Smooth muscle cell (in vitro differentiated cells): ENCODE data around the gene SHROOM3. TPM values are rescaled to one million over a fixed set of nuclear protein-coding genes. Genes with fewer than 3 reads are reported as not detected.

Source experiments
- DNase-seq: peaks from one replicate; lab custom pipeline; 2025; ENCODE audit not compliant: unreplicated experiment; lab: John Stamatoyannopoulos, UW
- H2AFZ ChIP-seq: fragments of 200-600 bp; sonication (generic); 2 replicates; pipeline ENCODE4 v1.6.0; 2016; ENCODE audit warnings: antibody characterized with exemption, low read depth, mild to moderate bottlenecking
- H3F3A ChIP-seq: fragments of 200-600 bp; sonication (generic); 2 replicates; pipeline ENCODE4 v1.6.0; 2017; ENCODE audit warnings: antibody characterized with exemption, low read depth
- H3K27ac ChIP-seq: fragments of 200-600 bp; sonication (generic); 2 replicates; pipeline ENCODE4 v1.5.1; 2016; ENCODE audit warnings: low read depth, mild to moderate bottlenecking
- H3K27me3 ChIP-seq: fragments of 200-600 bp; sonication (generic); 2 replicates; pipeline ENCODE4 v1.6.1; 2016; ENCODE audit warnings: low read depth, mild to moderate bottlenecking
- H3K36me3 ChIP-seq: fragments of 200-600 bp; sonication (generic); 2 replicates; pipeline ENCODE4 v1.5.1; 2016; ENCODE audit warnings: low read depth
- H3K4me1 ChIP-seq: fragments of 200-600 bp; sonication (generic); 2 replicates; pipeline ENCODE4 v1.5.1; 2016; ENCODE audit warnings: low read depth
- H3K4me2 ChIP-seq: fragments of 200-600 bp; sonication (generic); 2 replicates; pipeline ENCODE4 v1.6.0; 2016; ENCODE audit warnings: mild to moderate bottlenecking
- H3K4me3 ChIP-seq: fragments of 200-600 bp; sonication (generic); 2 replicates; pipeline ENCODE4 v1.5.1; 2016; ENCODE audit warnings: mild to moderate bottlenecking
- H3K79me2 ChIP-seq: fragments of 200-600 bp; sonication (generic); 2 replicates; pipeline ENCODE4 v1.6.0; 2016; ENCODE audit warnings: low read depth, mild to moderate bottlenecking
- H3K9ac ChIP-seq: fragments of 200-600 bp; sonication (generic); 2 replicates; pipeline ENCODE4 v1.6.0; 2016; ENCODE audit warnings: low read depth
- H3K9me3 ChIP-seq: fragments of 200-600 bp; sonication (generic); replicated peaks from 2 replicates; pipeline ENCODE4 v1.5.1; 2016; ENCODE audit warnings: low read depth
- H4K20me1 ChIP-seq: fragments of 200-600 bp; sonication (generic); 2 replicates; pipeline ENCODE4 v1.6.0; 2016; ENCODE audit warnings: low read depth
- WGBS: methylation state at CpG from one replicate; pipeline ENCODE4 v1.1.7; 2016; ENCODE audit warnings: low lambda C conversion rate; 5-methylcytosine and 5-hydroxymethylcytosine counted together
- polyA plus RNA-seq: library from polyadenylated mRNA; unstranded; fragments of >200 nt; fragmentation: Nextera tagmentation; extraction: Ambion mirVana; gene quantifications from 2 replicates; pipeline ENCODE4 v1.2.1, GENCODE V29; 2016
- total RNA-seq: library from RNA; depleted of rRNA; stranded (reverse); fragments of >200 nt; gene quantifications from 2 replicates; pipeline ENCODE4 v1.2.3, GENCODE V29; 2014
- TF ChIP-seq, protein P1 (sequence below): fragments of 200-600 bp; sonication (generic); IDR thresholded peaks from 2 replicates; pipeline ENCODE4 v1.5.1; 2017; ENCODE audit warnings: borderline replicate concordance, mild to moderate bottlenecking, antibody characterized with exemption; ENCODE audit not compliant: insufficient read depth, poor library complexity, severe bottlenecking

Gene SHROOM3
- total and polyA plus RNA-seq, 2 experiments from 2014 or later = 10.0 to 31.9 TPM

DNA sequence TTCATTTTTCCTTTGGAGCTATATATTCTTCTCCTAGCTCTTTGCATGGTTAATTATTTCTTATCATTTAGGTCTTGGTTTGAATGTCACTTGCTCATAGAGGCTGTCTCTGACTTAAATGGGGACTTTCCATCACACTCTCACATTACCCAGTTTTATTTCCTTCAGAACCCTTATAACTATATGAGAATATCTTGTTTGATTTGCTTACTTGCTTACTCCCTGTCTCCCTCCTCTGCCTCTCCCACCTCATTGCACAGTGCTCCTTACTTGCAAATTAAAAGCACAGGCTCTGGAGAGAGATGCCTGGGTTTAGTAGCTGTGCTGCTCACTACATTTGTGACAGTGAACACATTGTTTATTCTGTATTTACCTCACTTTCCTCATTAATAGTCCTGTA is 288.3 kb downstream of the SHROOM3 start:
- no peaks in the 10 kb centered on the region for H3K9me3 ChIP-seq
- TF ChIP-seq, protein P1, sequence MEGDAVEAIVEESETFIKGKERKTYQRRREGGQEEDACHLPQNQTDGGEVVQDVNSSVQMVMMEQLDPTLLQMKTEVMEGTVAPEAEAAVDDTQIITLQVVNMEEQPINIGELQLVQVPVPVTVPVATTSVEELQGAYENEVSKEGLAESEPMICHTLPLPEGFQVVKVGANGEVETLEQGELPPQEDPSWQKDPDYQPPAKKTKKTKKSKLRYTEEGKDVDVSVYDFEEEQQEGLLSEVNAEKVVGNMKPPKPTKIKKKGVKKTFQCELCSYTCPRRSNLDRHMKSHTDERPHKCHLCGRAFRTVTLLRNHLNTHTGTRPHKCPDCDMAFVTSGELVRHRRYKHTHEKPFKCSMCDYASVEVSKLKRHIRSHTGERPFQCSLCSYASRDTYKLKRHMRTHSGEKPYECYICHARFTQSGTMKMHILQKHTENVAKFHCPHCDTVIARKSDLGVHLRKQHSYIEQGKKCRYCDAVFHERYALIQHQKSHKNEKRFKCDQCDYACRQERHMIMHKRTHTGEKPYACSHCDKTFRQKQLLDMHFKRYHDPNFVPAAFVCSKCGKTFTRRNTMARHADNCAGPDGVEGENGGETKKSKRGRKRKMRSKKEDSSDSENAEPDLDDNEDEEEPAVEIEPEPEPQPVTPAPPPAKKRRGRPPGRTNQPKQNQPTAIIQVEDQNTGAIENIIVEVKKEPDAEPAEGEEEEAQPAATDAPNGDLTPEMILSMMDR = no peak
- peak overlapping the region; percentile 61 for H3K27ac ChIP-seq
- peak overlapping the region; percentile 56 for H3K4me2 ChIP-seq
- H3K27me3 ChIP-seq = no peaks in the 10 kb centered on the region
- H2AFZ ChIP-seq = no peak overlapping the region
- peaks cover 31% of the 10 kb centered on the region for H3K4me1 ChIP-seq
- DNase-seq = no peak
- no peaks in the 10 kb centered on the region for H4K20me1 ChIP-seq
- no peak overlapping the region for H3K4me3 ChIP-seq
- H3K79me2 ChIP-seq = peaks cover 19% of the 10 kb centered on the region
- H3K36me3 ChIP-seq = no peaks in the 10 kb centered on the region
- H3F3A ChIP-seq = no peaks in the 10 kb centered on the region
- H3K9ac ChIP-seq = peak overlapping the region; percentile 5

DNA sequence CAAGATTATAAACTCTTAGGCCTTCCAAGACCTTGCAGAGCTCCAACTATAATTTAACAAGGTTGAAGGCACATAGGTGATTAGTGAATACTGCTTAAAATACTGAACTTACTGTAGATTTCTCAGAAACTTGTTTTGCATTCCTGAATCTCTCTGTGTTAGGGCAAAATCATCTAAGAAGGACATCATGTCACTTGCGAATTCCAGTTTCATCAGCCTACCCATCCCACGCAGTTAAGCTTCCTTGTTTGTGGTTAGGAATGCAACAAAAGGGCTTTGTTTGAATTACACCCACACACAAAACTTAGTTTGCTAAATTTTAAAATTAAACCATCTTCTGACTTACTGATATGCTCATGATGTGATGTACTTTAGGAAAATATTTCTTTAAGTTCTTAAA is 288.9 kb downstream of the SHROOM3 start:
- Histone ChIP-seq H3F3A (no peaks in the 10 kb centered on the region), H3K36me3 (no peaks in the 10 kb centered on the region), H3K9ac (peak overlapping the region; percentile 5), H3K4me3 (no peak overlapping the region), H4K20me1 (no peaks in the 10 kb centered on the region), H3K4me2 (peak overlapping the region; percentile 56), H3K4me1 (peaks cover 25% of the 10 kb centered on the region), H3K9me3 (no peaks in the 10 kb centered on the region), H2AFZ (no peak overlapping the region), H3K79me2 (peaks cover 23% of the 10 kb centered on the region), H3K27ac (peak overlapping the region; percentile 61), H3K27me3 (no peaks in the 10 kb centered on the region)
- TF ChIP-seq, protein P1 = no peak
- DNase-seq = no peak
- WGBS = 6% methylated on average over 2 of the region's 2 CpGs

- TF ChIP-seq, protein P1 = no peak
- H3F3A ChIP-seq = no peaks in the 10 kb centered on the region
- H3K9me3 ChIP-seq = no peaks in the 10 kb centered on the region
- H3K4me3 ChIP-seq = no peak overlapping the region
- no peak overlapping the region for H3K27ac ChIP-seq
- H3K27me3 ChIP-seq = no peaks in the 10 kb centered on the region
- no peak for DNase-seq
- H3K4me1 ChIP-seq = peaks cover 23% of the 10 kb centered on the region
- no peaks in the 10 kb centered on the region for H4K20me1 ChIP-seq
- no peak overlapping the region for H2AFZ ChIP-seq
- H3K4me2 ChIP-seq = no peak overlapping the region
- H3K9ac ChIP-seq = no peak overlapping the region
- WGBS = 64% methylated on average over 2 of the region's 2 CpGs
- H3K36me3 ChIP-seq = no peaks in the 10 kb centered on the region
- peaks cover 23% of the 10 kb centered on the region for H3K79me2 ChIP-seq
Observed at GRCh38 chr4:76725039-76725438, 290.0 kb downstream of the SHROOM3 start.

DNA sequence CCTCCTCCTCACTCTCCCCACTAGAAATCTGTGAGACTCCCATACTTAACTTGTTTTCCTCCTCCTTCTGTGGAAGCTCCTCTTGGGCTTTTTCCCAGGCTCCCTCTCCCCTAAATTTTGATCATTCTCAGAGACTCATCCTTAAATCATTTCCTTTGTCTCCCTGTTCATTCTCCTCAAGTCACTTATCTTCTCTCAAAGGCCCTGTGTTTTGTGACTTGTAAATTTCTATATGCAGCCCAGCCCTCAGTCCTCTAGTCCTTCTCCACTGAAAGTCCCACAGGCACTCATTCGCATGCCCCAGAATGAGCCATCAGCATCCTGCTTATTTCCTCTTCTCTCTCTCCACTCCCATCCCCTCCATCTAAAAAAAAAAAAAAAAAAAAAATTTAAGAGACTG is 291.1 kb downstream of the SHROOM3 start:
- Histone ChIP-seq H3K27ac (no peak overlapping the region), H3K4me1 (peaks cover 23% of the 10 kb centered on the region), H4K20me1 (no peaks in the 10 kb centered on the region), H3K79me2 (peaks cover 22% of the 10 kb centered on the region), H3K4me2 (no peak overlapping the region), H3K9ac (no peak overlapping the region), H3K4me3 (no peak overlapping the region), H3K9me3 (no peaks in the 10 kb centered on the region), H3K36me3 (no peaks in the 10 kb centered on the region), H3K27me3 (no peaks in the 10 kb centered on the region), H3F3A (no peaks in the 10 kb centered on the region), H2AFZ (no peak overlapping the region)
- 77% methylated on average over 1 of the region's 1 CpG for WGBS
- TF ChIP-seq, protein P1 = no peak
- no peak for DNase-seq
